OCI-LY1 (cell line): ENCODE data around the gene SH3RF3.
"Not testable (repeated sequence)": the region's sequence is repeated elsewhere in the genome, so short reads cannot be mapped to it uniquely, and the experiment has no call there.

ENCODE experiments used
- H2AFZ ChIP-seq: fragments of 200-600 bp; sonication (generic), shearing (Covaris generic); 2 replicates; pipeline ENCODE4 v1.6.0; 2014; ENCODE audit warnings: antibody characterized with exemption, mild to moderate bottlenecking, low read length
- H3F3A ChIP-seq: fragments of 200-600 bp; sonication (generic), shearing (Covaris generic); 2 replicates; pipeline ENCODE4 v1.6.0; 2014; ENCODE audit warnings: mild to moderate bottlenecking, antibody characterized with exemption, low read length, moderate library complexity; ENCODE audit not compliant: insufficient read depth
- H3K27ac ChIP-seq: fragments of 200-600 bp; sonication (generic); 2 replicates; pipeline ENCODE4 v1.5.1; 2014; ENCODE audit warnings: low read length, mixed run types, mild to moderate bottlenecking, low read depth; ENCODE audit not compliant: poor library complexity, severe bottlenecking
- H3K27me3 ChIP-seq: fragments of 200-600 bp; sonication (generic); 2 replicates; pipeline ENCODE4 v1.6.0; 2014; ENCODE audit warnings: antibody characterized with exemption, mild to moderate bottlenecking, low read length, moderate library complexity; ENCODE audit not compliant: insufficient read depth
- H3K36me3 ChIP-seq: fragments of 200-600 bp; sonication (generic); 2 replicates; pipeline ENCODE4 v1.6.1; 2014; ENCODE audit warnings: mild to moderate bottlenecking, antibody characterized with exemption, low read length, moderate library complexity, mixed read lengths; ENCODE audit not compliant: insufficient read depth
- H3K4me1 ChIP-seq: fragments of 200-600 bp; sonication (generic); 2 replicates; pipeline ENCODE4 v1.5.1; 2014; ENCODE audit warnings: mild to moderate bottlenecking, low read length, moderate library complexity; ENCODE audit not compliant: insufficient read depth, severe bottlenecking
- H3K4me2 ChIP-seq: fragments of 200-600 bp; sonication (generic), shearing (Covaris generic); 2 replicates; pipeline ENCODE4 v1.6.1; 2014; ENCODE audit warnings: low read length
- H3K4me3 ChIP-seq: fragments of 200-600 bp; sonication (generic); 2 replicates; pipeline ENCODE4 v1.5.1; 2014; ENCODE audit warnings: low read length, low read depth, mild to moderate bottlenecking, mixed read lengths; ENCODE audit not compliant: poor library complexity, severe bottlenecking
- H3K79me2 ChIP-seq: fragments of 200-600 bp; shearing (Covaris generic); 2 replicates; pipeline ENCODE4 v1.6.1; 2016; ENCODE audit warnings: mixed run types, low read length, mixed read lengths; ENCODE audit not compliant: insufficient read depth
- H3K9ac ChIP-seq: fragments of 200-600 bp; sonication (generic), shearing (Covaris generic); 2 replicates; pipeline ENCODE4 v1.6.1; 2014; ENCODE audit warnings: mild to moderate bottlenecking, low read length, mixed read lengths
- H3K9me2 ChIP-seq: fragments of 200-600 bp; sonication (generic), shearing (Covaris generic); 2 replicates; pipeline ENCODE4 v1.6.1; 2014; ENCODE audit warnings: low read depth, mild to moderate bottlenecking, low read length, mixed read lengths
- H3K9me3 ChIP-seq: fragments of 200-600 bp; shearing (Covaris generic); 2 replicates; pipeline ENCODE4 v1.6.1; 2014; ENCODE audit warnings: low read length, mixed read lengths
- H4K20me1 ChIP-seq: fragments of 200-600 bp; sonication (generic), shearing (Covaris generic); 2 replicates; pipeline ENCODE4 v1.6.0; 2016; ENCODE audit warnings: mild to moderate bottlenecking, low read length; ENCODE audit not compliant: insufficient read depth
- CTCF ChIP-seq: fragments of 200-600 bp; sonication (generic), shearing (Covaris generic); IDR thresholded peaks from 2 replicates; pipeline ENCODE4 v1.5.1; 2017; ENCODE audit warnings: mild to moderate bottlenecking, antibody characterized with exemption, low read length, moderate library complexity, mixed read lengths
- EZH2 ChIP-seq: fragments of 200-600 bp; sonication (generic), shearing (Covaris generic); IDR thresholded peaks from 2 replicates; pipeline ENCODE4 v1.8.0; 2017; ENCODE audit warnings: borderline replicate concordance, mixed run types, mild to moderate bottlenecking, antibody characterized with exemption, low read length, moderate library complexity, mixed read lengths

Gene SH3RF3

GRCh38 chr2:109223490-109223889, 94.5 kb downstream of the SH3RF3 start:
- Histone ChIP-seq H2AFZ (no peak overlapping the region), H3K9me2 (no peaks in the 10 kb centered on the region), H3K9me3 (no peaks in the 10 kb centered on the region), H3K9ac (no peak overlapping the region), H3K4me2 (no peak overlapping the region), H3K79me2 (no peaks in the 10 kb centered on the region), H4K20me1 (no peaks in the 10 kb centered on the region), H3K27ac (no peak overlapping the region), H3K4me1 (no peaks in the 10 kb centered on the region), H3K27me3 (peaks cover 6% of the 10 kb centered on the region; the same call in 1 of the 2 replicates), H3F3A (no peaks in the 10 kb centered on the region), H3K4me3 (no peak overlapping the region), H3K36me3 (no peaks in the 10 kb centered on the region)
- TF ChIP-seq CTCF (no peak), EZH2 (no peak)

GRCh38 chr2:109224341-109224740, 95.3 kb downstream of the SH3RF3 start:
- not testable (repeated sequence) for H3K4me2 ChIP-seq, H3K9ac ChIP-seq, H3K79me2 ChIP-seq, H3K9me2 ChIP-seq, H3K9me3 ChIP-seq, H3F3A ChIP-seq, H2AFZ ChIP-seq, H3K4me1 ChIP-seq, H3K27me3 ChIP-seq, H3K27ac ChIP-seq, H4K20me1 ChIP-seq, H3K36me3 ChIP-seq, H3K4me3 ChIP-seq

GRCh38 chr2:109225170-109225782, 96.3 kb downstream of the SH3RF3 start:
- Histone ChIP-seq H3F3A (no peaks in the 10 kb centered on the region), H4K20me1 (no peaks in the 10 kb centered on the region), H3K4me1 (no peaks in the 10 kb centered on the region), H2AFZ (no peak overlapping the region), H3K9me3 (no peaks in the 10 kb centered on the region), H3K4me3 (no peak overlapping the region), H3K36me3 (no peaks in the 10 kb centered on the region), H3K27me3 (peaks cover 6% of the 10 kb centered on the region; the same call in 1 of the 2 replicates), H3K9me2 (no peaks in the 10 kb centered on the region), H3K9ac (no peak overlapping the region), H3K79me2 (no peaks in the 10 kb centered on the region), H3K4me2 (no peak overlapping the region), H3K27ac (no peak overlapping the region)
- TF ChIP-seq EZH2 (no peak), CTCF (no peak)

- Histone ChIP-seq H3K27ac (no peak overlapping the region), H3K9me3 (no peaks in the 10 kb centered on the region), H3K4me3 (no peak overlapping the region), H3K9me2 (no peaks in the 10 kb centered on the region), H3K4me1 (no peaks in the 10 kb centered on the region), H3K4me2 (no peak overlapping the region), H3K9ac (no peak overlapping the region), H4K20me1 (no peaks in the 10 kb centered on the region), H3K27me3 (peaks cover 6% of the 10 kb centered on the region; the same call in 1 of the 2 replicates), H3K79me2 (no peaks in the 10 kb centered on the region), H2AFZ (no peak overlapping the region), H3F3A (no peaks in the 10 kb centered on the region), H3K36me3 (no peaks in the 10 kb centered on the region)
- TF ChIP-seq CTCF (no peak), EZH2 (no peak)
These were observed 97.1 kb downstream of the SH3RF3 start for GRCh38 chr2:109226128-109226527.
